Measurements from ENCODE around the gene TAS2R14.

DNA sequence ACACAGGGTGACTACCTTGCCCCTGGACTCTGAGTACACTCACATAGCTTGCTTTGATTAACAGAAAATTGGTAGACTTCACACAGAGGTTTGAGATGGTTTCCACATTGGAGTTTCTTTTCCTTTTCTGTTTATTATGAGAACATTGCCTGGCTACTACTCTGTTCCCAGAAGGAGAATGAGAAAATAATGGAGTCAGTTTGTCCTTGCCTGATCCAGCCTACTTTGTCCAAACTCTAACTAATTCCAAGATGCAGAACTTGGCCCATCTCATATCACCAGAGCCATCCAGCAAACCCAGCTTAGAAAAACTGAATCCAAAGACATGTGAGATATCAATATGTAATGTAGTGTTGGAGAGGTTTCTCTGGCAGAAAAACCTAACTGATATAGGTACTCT lies 27.3 kb upstream of the TAS2R14 start:
- TF ChIP-seq, protein P1, sequence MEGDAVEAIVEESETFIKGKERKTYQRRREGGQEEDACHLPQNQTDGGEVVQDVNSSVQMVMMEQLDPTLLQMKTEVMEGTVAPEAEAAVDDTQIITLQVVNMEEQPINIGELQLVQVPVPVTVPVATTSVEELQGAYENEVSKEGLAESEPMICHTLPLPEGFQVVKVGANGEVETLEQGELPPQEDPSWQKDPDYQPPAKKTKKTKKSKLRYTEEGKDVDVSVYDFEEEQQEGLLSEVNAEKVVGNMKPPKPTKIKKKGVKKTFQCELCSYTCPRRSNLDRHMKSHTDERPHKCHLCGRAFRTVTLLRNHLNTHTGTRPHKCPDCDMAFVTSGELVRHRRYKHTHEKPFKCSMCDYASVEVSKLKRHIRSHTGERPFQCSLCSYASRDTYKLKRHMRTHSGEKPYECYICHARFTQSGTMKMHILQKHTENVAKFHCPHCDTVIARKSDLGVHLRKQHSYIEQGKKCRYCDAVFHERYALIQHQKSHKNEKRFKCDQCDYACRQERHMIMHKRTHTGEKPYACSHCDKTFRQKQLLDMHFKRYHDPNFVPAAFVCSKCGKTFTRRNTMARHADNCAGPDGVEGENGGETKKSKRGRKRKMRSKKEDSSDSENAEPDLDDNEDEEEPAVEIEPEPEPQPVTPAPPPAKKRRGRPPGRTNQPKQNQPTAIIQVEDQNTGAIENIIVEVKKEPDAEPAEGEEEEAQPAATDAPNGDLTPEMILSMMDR (IDR thresholded peaks at IDR 0.05): no peak
- TF ChIP-seq POLR2A (IDR thresholded peaks at IDR 0.05): no peak
